ENCODE results near the gene IQSEC1. TPM values are rescaled to one million over a fixed set of nuclear protein-coding genes. Genes with fewer than 3 reads are reported as not detected.

Gene IQSEC1
- total RNA-seq, 1 experiment from 2014 or later: 28.1 TPM

DNA sequence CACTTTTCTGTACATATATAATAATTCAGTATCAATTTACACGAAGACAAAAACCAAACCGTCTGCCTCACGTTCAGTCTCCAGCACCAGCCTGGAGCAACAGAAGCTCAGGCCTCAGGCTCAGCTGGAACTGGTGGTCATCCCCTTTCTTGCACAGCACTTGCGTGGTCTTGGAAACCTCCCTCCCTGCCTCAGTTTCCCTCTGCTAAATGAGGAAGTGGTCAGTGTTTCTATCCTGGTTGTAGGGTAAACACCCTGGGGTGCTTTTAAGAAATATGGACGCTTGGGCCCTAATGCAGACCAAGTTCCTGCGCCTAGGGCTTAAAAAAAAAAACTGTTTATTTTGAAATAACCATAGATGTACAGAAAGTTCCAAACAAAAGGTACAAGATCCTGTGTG is 21.6 kb downstream of the IQSEC1 start:
- intact Hi-C loops (cut with micrococcal nuclease): no loop called here
- H3K9me3 ChIP-seq (ENCODE audit: control insufficient read depth in 1 of 2, insufficient read depth in 1 of 2, low read depth in 1 of 2, low read length in 2 of 2): no peaks in the 10 kb centered on the region
- ATAC-seq: no peak
- H3K27me3 ChIP-seq (ENCODE audit: insufficient read depth, low read length): no peaks in the 10 kb centered on the region
- TF ChIP-seq, protein P1, sequence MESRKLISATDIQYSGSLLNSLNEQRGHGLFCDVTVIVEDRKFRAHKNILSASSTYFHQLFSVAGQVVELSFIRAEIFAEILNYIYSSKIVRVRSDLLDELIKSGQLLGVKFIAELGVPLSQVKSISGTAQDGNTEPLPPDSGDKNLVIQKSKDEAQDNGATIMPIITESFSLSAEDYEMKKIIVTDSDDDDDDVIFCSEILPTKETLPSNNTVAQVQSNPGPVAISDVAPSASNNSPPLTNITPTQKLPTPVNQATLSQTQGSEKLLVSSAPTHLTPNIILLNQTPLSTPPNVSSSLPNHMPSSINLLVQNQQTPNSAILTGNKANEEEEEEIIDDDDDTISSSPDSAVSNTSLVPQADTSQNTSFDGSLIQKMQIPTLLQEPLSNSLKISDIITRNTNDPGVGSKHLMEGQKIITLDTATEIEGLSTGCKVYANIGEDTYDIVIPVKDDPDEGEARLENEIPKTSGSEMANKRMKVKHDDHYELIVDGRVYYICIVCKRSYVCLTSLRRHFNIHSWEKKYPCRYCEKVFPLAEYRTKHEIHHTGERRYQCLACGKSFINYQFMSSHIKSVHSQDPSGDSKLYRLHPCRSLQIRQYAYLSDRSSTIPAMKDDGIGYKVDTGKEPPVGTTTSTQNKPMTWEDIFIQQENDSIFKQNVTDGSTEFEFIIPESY (IDR thresholded peaks at IDR 0.05; ENCODE audit: extremely low read depth, insufficient replicate concordance, low read length): no peak
- TF ChIP-seq ZNF274 (IDR thresholded peaks at IDR 0.05; ENCODE audit: low read depth, low read length) (no peak), ELF1 (IDR thresholded peaks at IDR 0.05; ENCODE audit: borderline replicate concordance, low read depth) (no peak), YY1 (IDR thresholded peaks at IDR 0.05; ENCODE audit: extremely low read depth, insufficient replicate concordance, low read depth, low read length) (no peak), EZH2 (IDR thresholded peaks at IDR 0.05) (no peak), POLR2AphosphoS5 (IDR thresholded peaks at IDR 0.05; ENCODE audit: low read depth, low read length) (no peak), CBX3 (IDR thresholded peaks at IDR 0.05; ENCODE audit: low read depth) (no peak), SIN3A (IDR thresholded peaks at IDR 0.05; ENCODE audit: low read depth) (no peak), TCF7L2 (IDR thresholded peaks at IDR 0.05; ENCODE audit: borderline replicate concordance, extremely low read depth, insufficient read depth, insufficient read length) (no peak), POLR2A (IDR thresholded peaks at IDR 0.05; ENCODE audit: borderline replicate concordance, extremely low read depth, insufficient read depth, insufficient read length) (no peak), SRF (IDR thresholded peaks at IDR 0.05; ENCODE audit: low read depth) (no peak), CEBPB (IDR thresholded peaks at IDR 0.05; ENCODE audit: low read depth) (no peak), JUND (IDR thresholded peaks at IDR 0.05) (no peak), ATF3 (IDR thresholded peaks at IDR 0.05) (no peak), EZH2phosphoT487 (IDR thresholded peaks at IDR 0.05; ENCODE audit: borderline replicate concordance) (no peak), RAD21 (IDR thresholded peaks at IDR 0.05; ENCODE audit: low read depth) (no peak)
- no peak overlapping the region for H3K9ac ChIP-seq (ENCODE audit: low read length)
- H3K79me2 ChIP-seq (ENCODE audit: insufficient read depth, low read length): no peaks in the 10 kb centered on the region
- no peaks in the 10 kb centered on the region for H3K36me3 ChIP-seq (ENCODE audit: control insufficient read depth in 1 of 2, insufficient read depth in 2 of 2, low read length in 2 of 2)
- H3K4me2 ChIP-seq (ENCODE audit: low read length): no peak overlapping the region
- no peaks in the 10 kb centered on the region for H3K4me1 ChIP-seq (ENCODE audit: control insufficient read depth in 1 of 2, insufficient read depth in 2 of 2, low read length in 2 of 2)
- no peak overlapping the region for H2AFZ ChIP-seq (ENCODE audit: low read depth, low read length, poor library complexity, severe bottlenecking)
- no peaks in the 10 kb centered on the region for H3K9me2 ChIP-seq (ENCODE audit: insufficient read depth)
- no peak overlapping the region for H3K27ac ChIP-seq (ENCODE audit: low read depth, low read length)
- RAD21 ChIA-PET (ENCODE audit: low non-redundant PET in 1 of 2, low total read pairs in 2 of 2, uncharacterized antibody in 2 of 2, unreplicated experiment in 2 of 2): no interaction called here
- POLR2A ChIA-PET: no interaction called here
- CTCF ChIA-PET: no interaction called here
- no peak overlapping the region for H3K4me3 ChIP-seq (replicated peaks in 1 of 2; ENCODE audit: low read depth in 1 of 2, low read length in 2 of 2)
- no TSS peak for BruUV-seq (replicated peaks)
- no peaks in the 10 kb centered on the region for H4K20me1 ChIP-seq (ENCODE audit: insufficient read depth)
- no peak for DNase-seq (ENCODE audit: low read depth, low spot score)
